LNCaP clone FGC (cell line): ENCODE results near the gene ANKS1A.

Experiments used
- DNase-seq: peaks from one replicate; pipeline ENCODE4 v3.0.0-alpha.2; 2011; ENCODE audit warnings: low read depth
- H3K4me3 ChIP-seq: 2 replicates; pipeline ENCODE4 v1.5.1; 2011; ENCODE audit warnings: mild to moderate bottlenecking, low read depth, low read length, control low read depth
- TF ChIP-seq, protein P1 (sequence below): IDR thresholded peaks from 2 replicates; pipeline ENCODE4 v1.5.1; 2012; ENCODE audit warnings: mild to moderate bottlenecking; ENCODE audit not compliant: control insufficient read depth, insufficient read depth; ENCODE audit errors: extremely low read depth

Gene ANKS1A

DNA sequence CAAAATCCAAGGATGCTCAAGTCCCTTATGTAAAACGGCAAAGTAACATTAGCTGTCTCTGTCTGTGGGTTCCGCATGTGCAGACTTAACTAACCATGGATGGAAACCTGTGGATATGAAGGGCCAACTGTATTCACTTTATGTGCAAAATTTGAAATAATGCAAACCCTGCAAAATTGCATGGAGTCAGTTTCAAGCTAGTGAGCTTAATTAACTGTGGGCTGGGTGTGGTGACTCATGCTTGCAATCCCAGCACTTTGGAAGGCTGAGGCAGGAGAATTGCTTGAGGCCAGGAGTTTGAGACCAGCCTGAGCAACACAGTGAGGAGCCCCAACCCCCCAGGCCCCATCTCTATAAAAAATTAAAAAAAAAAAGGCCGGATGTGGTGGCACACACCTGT, 81.4 kb downstream of the ANKS1A start:
- no peak overlapping the region for H3K4me3 ChIP-seq
- TF ChIP-seq, protein P1, sequence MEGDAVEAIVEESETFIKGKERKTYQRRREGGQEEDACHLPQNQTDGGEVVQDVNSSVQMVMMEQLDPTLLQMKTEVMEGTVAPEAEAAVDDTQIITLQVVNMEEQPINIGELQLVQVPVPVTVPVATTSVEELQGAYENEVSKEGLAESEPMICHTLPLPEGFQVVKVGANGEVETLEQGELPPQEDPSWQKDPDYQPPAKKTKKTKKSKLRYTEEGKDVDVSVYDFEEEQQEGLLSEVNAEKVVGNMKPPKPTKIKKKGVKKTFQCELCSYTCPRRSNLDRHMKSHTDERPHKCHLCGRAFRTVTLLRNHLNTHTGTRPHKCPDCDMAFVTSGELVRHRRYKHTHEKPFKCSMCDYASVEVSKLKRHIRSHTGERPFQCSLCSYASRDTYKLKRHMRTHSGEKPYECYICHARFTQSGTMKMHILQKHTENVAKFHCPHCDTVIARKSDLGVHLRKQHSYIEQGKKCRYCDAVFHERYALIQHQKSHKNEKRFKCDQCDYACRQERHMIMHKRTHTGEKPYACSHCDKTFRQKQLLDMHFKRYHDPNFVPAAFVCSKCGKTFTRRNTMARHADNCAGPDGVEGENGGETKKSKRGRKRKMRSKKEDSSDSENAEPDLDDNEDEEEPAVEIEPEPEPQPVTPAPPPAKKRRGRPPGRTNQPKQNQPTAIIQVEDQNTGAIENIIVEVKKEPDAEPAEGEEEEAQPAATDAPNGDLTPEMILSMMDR: no peak
- DNase-seq: no peak

DNA sequence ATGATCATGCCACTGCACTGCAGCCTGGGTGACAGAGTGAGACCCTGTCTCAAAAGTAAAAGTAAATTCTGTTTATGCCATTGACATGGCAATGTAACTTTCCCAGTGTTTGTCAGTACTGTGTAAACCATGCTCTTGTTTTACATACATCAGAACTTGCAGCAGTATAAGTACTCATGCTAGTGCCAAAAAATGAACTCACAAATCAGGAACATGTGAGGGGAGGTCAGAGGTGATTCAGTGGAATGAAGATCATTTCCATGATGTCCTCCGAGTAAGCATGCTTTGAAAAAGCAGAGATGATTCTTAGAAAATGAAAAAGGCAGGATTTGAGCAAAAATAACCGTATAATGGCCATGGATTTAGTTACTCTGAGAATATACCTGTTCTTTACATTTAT, 81.9 kb downstream of the ANKS1A start:
- TF ChIP-seq, protein P1: no peak
- DNase-seq: no peak
- H3K4me3 ChIP-seq: no peak overlapping the region

DNA sequence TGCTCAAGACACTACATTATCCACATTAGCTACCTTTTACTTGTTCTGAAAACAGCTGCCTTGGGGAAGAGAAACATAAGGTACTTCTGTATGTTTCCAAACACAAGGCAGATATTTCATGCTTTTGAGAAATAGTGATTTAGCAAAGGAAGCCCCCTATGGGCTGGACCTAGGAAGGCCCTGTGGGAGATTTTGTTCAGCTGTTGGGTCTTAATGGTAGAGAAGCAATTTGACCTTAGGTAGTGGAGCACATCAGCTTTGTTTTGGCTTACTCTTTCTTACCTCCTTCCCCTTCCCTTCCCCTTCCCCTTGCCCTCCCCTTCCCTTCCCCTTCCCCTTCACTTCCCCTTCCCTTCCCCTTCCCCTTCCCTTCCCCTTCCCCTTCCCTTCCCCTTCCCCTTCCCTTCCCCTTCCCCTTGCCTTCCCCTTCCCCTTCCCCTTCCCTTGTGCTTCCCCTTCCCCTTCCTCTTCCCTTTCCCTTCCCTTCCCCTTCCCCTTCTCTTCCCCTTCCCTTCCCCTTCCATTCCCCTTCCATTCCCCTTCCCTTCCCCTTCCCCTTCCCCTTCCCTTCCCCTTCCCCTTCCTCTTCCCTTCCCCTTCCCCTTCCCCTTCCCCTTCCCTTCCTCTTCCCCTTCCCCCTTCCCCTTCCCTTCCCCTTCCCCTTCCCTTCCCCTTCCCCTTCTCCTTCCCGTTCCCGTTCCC, 84.6 kb downstream of the ANKS1A start:
- no peak overlapping the region for H3K4me3 ChIP-seq
- TF ChIP-seq, protein P1: no peak
- DNase-seq: no peak

DNA sequence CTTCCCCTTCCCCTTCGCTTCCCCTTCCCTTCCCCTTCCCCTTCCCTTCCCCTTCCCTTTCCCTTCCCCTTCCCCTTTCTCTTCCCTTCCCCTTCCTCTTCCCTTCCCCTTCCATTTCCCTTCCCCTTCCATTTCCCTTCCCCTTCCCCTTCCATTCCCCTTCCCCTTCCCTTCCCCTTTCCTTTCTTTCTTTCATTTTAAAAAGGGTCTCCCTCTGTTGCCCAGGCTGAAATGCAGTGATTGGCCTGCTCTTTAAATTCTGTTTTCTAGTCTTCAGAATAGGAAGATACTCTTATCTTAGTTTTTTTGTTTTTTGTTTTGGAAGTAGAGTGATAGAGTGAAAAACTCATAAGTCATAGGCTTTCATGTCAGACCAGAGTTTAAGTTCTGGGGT, 85.2 kb downstream of the ANKS1A start:
- DNase-seq: no peak
- H3K4me3 ChIP-seq: no peak overlapping the region
- TF ChIP-seq, protein P1: no peak

DNA sequence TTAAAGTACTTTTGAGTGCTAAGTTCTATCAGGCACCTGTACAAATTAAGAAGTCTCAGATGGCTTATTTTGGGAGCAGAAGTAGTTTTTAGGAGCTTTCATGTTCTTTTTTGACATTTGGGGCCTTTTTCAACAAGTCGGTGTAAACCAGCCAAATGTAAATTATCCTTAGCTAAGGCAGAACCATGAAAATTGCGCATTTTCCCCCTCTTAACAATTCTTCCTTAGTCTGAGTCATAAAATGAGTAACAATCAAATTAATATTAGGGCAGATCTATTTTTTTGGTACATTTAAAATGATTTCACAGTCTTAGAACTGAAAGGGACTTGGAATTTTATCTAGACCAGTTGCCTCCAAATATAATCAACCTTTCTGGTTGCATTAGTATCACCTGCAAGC, 87.2 kb downstream of the ANKS1A start:
- H3K4me3 ChIP-seq: no peak overlapping the region
- TF ChIP-seq, protein P1: no peak
- DNase-seq: no peak

DNA sequence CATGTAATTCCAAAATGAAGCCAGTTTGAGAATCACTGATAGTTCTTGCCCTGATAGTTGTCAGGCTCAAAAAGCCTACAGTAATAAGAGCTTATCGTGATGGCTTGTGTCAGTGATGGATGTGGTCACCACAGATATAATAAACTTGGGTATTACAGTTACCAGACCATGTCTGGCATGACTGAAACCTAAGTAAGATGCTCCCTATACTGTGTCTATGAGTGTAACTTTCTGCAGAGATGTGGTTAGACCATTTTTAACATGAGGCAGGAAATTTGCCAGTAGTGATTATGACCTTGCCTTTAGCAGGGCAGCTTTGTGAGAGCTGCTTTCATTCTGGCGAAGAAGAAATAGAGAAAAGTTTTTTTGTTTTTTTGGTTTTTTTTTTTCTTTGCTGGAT, 90.2 kb downstream of the ANKS1A start:
- no peak overlapping the region for H3K4me3 ChIP-seq
- TF ChIP-seq, protein P1: no peak
- DNase-seq: no peak

DNA sequence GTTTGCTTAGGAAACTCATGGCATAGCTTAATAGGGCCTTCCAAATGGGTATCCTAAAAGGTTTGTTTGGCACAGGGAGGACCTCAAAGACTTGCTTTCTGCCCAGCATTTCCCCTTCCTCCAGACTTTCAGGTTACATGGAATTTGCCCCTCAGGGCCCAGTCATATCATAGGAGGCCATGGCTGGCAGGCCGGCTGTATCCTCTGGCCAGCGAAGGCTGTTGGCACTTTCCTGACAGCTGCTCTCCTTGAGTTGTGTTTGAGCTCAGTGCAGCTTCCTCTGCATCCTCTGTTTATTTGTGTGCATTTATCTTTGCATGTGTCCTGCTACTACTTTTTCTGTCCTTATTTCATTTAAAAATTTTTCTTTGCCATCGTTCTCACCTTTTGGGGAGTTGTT, 90.9 kb downstream of the ANKS1A start:
- H3K4me3 ChIP-seq: no peak overlapping the region
- no peak for DNase-seq
- TF ChIP-seq, protein P1: no peak
